GM23338 (cell line): Measurements from ENCODE around the gene ADD3. TPM values are rescaled to one million over a fixed set of nuclear protein-coding genes. Genes with fewer than 3 reads are reported as not detected.

Source experiments
- ATAC-seq: fragments of 200-7000 bp; cut with Tn5 transposase; 3 replicates; pipeline ENCODE4 v1.9.1; 2020
- DNase-seq: peaks from one replicate; pipeline ENCODE4 v3.0.0-alpha.2; 2015; ENCODE audit warnings: low spot score
- H2AFZ ChIP-seq: fragments of 200-600 bp; sonication (generic); 2 replicates; pipeline ENCODE4 v1.8.0; 2016; ENCODE audit warnings: antibody characterized with exemption, mild to moderate bottlenecking, moderate library complexity
- H3F3A ChIP-seq: fragments of 200-600 bp; sonication (generic); replicated peaks from 2 replicates; pipeline ENCODE4 v1.8.0; 2017; ENCODE audit warnings: antibody characterized with exemption, mixed run types, low read depth
- H3K27ac ChIP-seq: fragments of 200-600 bp; sonication (generic); 2 replicates; pipeline ENCODE4 v1.6.1; 2016; ENCODE audit warnings: low read depth
- H3K27me3 ChIP-seq: fragments of 200-600 bp; sonication (generic); 2 replicates; pipeline ENCODE4 v1.8.0; 2016; ENCODE audit warnings: mild to moderate bottlenecking, mixed run types, moderate library complexity; ENCODE audit not compliant: insufficient read depth
- H3K36me3 ChIP-seq: fragments of 200-600 bp; sonication (generic); 2 replicates; pipeline ENCODE4 v1.8.0; 2016; ENCODE audit warnings: mild to moderate bottlenecking; ENCODE audit not compliant: insufficient read depth
- H3K4me1 ChIP-seq: fragments of 200-600 bp; sonication (generic); 2 replicates; pipeline ENCODE4 v1.8.0; 2016; ENCODE audit warnings: mild to moderate bottlenecking, moderate library complexity; ENCODE audit not compliant: insufficient read depth
- H3K4me2 ChIP-seq: fragments of 200-600 bp; sonication (generic); 2 replicates; pipeline ENCODE4 v1.7.1; 2017; ENCODE audit warnings: mixed run types
- H3K4me3 ChIP-seq: fragments of 200-600 bp; sonication (generic); 2 replicates; pipeline ENCODE4 v1.6.1; 2016; ENCODE audit warnings: mixed run types
- H3K79me2 ChIP-seq: fragments of 200-600 bp; sonication (generic); replicated peaks from 2 replicates; pipeline ENCODE4 v1.8.0; 2017; ENCODE audit warnings: mild to moderate bottlenecking; ENCODE audit not compliant: insufficient read depth
- H3K9me2 ChIP-seq: fragments of 200-600 bp; sonication (generic); 2 replicates; pipeline ENCODE4 v1.8.0; 2017; ENCODE audit not compliant: insufficient read depth
- H4K20me1 ChIP-seq: fragments of 200-600 bp; sonication (generic); replicated peaks from 2 replicates; pipeline ENCODE4 v1.8.0; 2017; ENCODE audit warnings: mild to moderate bottlenecking; ENCODE audit not compliant: insufficient read depth
- H3K27ac Mint-ChIP-seq: 2 replicates; pipeline ENCODE4 v1.8.0; 2020; ENCODE audit warnings: inconsistent platforms, mild to moderate bottlenecking, moderate library complexity, mixed read lengths
- H3K27me3 Mint-ChIP-seq: 3 replicates; pipeline ENCODE4 v1.8.0; 2022; ENCODE audit warnings: low read depth, mild to moderate bottlenecking, moderate library complexity, mixed read lengths, inconsistent platforms; ENCODE audit not compliant: insufficient read depth, poor library complexity
- H3K36me3 Mint-ChIP-seq: 3 replicates; pipeline ENCODE4 v1.8.0; 2021; ENCODE audit warnings: low read depth, mild to moderate bottlenecking, inconsistent platforms, moderate library complexity, mixed read lengths
- H3K4me1 Mint-ChIP-seq: 3 replicates; pipeline ENCODE4 v1.8.0; 2020; ENCODE audit warnings: mild to moderate bottlenecking, inconsistent platforms, mixed read lengths
- H3K4me3 Mint-ChIP-seq: 3 replicates; pipeline ENCODE4 v1.8.0; 2021; ENCODE audit warnings: moderate library complexity, mild to moderate bottlenecking, inconsistent platforms, mixed read lengths
- H3K9me3 Mint-ChIP-seq: 3 replicates; pipeline ENCODE4 v1.8.0; 2020; ENCODE audit warnings: moderate library complexity, mild to moderate bottlenecking, inconsistent platforms, mixed read lengths
- EZH2 ChIP-seq: fragments of 200-600 bp; sonication (generic); IDR thresholded peaks from one replicate; pipeline ENCODE4 v1.8.0; 2017; ENCODE audit warnings: antibody characterized with exemption, mild to moderate bottlenecking, low read depth; ENCODE audit not compliant: unreplicated experiment
- EZH2phosphoT487 ChIP-seq: fragments of 200-600 bp; sonication (generic); IDR thresholded peaks from one replicate; pipeline ENCODE4 v1.8.1; 2018; ENCODE audit warnings: antibody characterized with exemption; ENCODE audit not compliant: unreplicated experiment
- JUNB ChIP-seq: IDR thresholded peaks from one replicate; pipeline ENCODE4 v1.6.1; 2016; ENCODE audit warnings: antibody characterized with exemption; ENCODE audit not compliant: unreplicated experiment
- ZNF114 ChIP-seq: fragments of 250-450 bp; sonication (Bioruptor Pico); IDR thresholded peaks from 2 replicates; pipeline ENCODE4 v1.5.0; 2020; ENCODE audit warnings: mild to moderate bottlenecking, moderate library complexity
- ZNF331 ChIP-seq: fragments of 250-450 bp; sonication (Bioruptor Pico); IDR thresholded peaks from 2 replicates; pipeline ENCODE4 v1.5.0; 2020; ENCODE audit warnings: low read depth, mild to moderate bottlenecking, moderate library complexity
- polyA plus RNA-seq: library from polyadenylated mRNA; unstranded; fragments of >200 nt; fragmentation: Nextera tagmentation; extraction: Ambion mirVana; gene quantifications from 2 replicates; pipeline ENCODE4 v1.2.1, GENCODE V29; 2016
- total RNA-seq: library from RNA; depleted of rRNA; stranded (reverse); fragments of >200 nt; shearing (Covaris generic); gene quantifications from 2 replicates; pipeline ENCODE4 v1.2.3, GENCODE V29; 2014
- TF ChIP-seq, protein P1 (sequence below), 2 experiments: fragments of 200-600 bp in 1 of 2; sonication (generic) in 1 of 2; conservative IDR thresholded peaks; 2 replicates each; pipeline versions ENCODE4 v1.5.1 to v1.6.1; 2016 to 2017; ENCODE audit warnings: antibody characterized with exemption in 2 of 2, low read depth in 2 of 2, mild to moderate bottlenecking in 2 of 2, moderate library complexity in 1 of 2
- TF ChIP-seq, protein P2 (sequence below): IDR thresholded peaks from one replicate; pipeline ENCODE4 v1.6.1; 2018; ENCODE audit warnings: antibody characterized with exemption; ENCODE audit not compliant: unreplicated experiment
- TF ChIP-seq, protein P3 (sequence below): IDR thresholded peaks from 2 replicates; pipeline ENCODE4 v1.6.1; 2016; ENCODE audit warnings: antibody characterized with exemption
- TF ChIP-seq, protein P4 (sequence below): fragments of 250-450 bp; sonication (Bioruptor Pico); IDR thresholded peaks from 2 replicates; pipeline ENCODE4 v1.5.0; 2020; ENCODE audit warnings: mild to moderate bottlenecking, moderate library complexity

ADD3 gene
- total and polyA plus RNA-seq, 2 experiments from 2014 or later: 68.5 to 767 TPM

DNA sequence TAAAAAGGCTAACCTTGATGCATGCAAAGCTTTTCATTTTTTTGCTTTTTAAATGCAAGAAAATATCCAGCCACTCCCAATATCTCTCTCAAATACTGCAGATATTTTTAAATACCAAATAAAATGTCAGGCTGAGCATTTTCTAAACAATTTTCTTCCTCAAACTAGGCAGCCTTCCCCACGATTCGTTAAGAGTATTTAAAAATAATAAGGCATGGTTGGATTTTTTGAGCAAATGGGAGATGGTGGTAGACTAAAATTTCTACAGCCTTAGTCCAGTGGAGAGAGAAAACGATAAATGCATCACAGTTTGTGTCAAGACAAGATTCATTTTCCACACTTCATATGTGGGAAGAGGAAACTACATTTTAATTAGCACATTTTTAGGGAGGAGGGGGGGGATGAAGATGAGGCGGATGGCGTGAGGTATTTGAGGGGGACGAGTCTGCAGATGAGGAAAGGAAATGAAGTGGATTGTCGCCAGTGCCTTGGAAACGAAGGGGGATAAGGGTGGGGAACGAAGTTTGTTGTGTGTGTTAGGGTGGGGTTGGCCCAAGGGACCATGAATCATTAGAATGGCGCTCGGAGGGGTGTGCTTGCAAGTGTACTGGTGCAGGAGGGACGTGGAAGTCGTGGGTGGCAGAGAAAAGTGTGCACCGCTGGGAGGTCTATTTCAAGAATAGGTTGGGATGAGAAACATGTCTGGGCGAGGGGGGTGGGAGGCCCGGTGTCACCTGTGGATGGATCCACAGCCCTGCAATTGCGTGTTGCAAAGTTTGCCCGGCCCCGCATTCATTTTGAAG, 1.2 kb upstream of the ADD3 start:
- peaks cover 60% of the 10 kb centered on the region for H3K4me1 ChIP-seq
- no peak overlapping the region; the same call in 1 of the 2 replicates for H3K27ac Mint-ChIP-seq
- 0 out of 2 replicates have a peak, but pooled peaks cover 6% of the 10 kb centered on the region for H4K20me1 ChIP-seq
- peaks cover 31% of the 10 kb centered on the region for H3K79me2 ChIP-seq
- no peak overlapping the region for H3K4me3 Mint-ChIP-seq
- peak overlapping the region; percentile 87 for H3K4me2 ChIP-seq
- no peaks in the 10 kb centered on the region for H3K36me3 Mint-ChIP-seq
- peaks cover 11% of the 10 kb centered on the region for H3K27me3 ChIP-seq
- H3K27ac ChIP-seq: peak overlapping the region; percentile 74; the same call in 1 of the 2 replicates
- ATAC-seq (no peak), DNase-seq (no peak)
- no peaks in the 10 kb centered on the region for H3K9me3 Mint-ChIP-seq
- no peak overlapping the region for H2AFZ ChIP-seq
- H3K9me2 ChIP-seq: no peaks in the 10 kb centered on the region
- H3K4me3 ChIP-seq: peak overlapping the region; percentile 63
- H3K4me1 Mint-ChIP-seq: peaks cover 45% of the 10 kb centered on the region
- TF ChIP-seq, protein P1, sequence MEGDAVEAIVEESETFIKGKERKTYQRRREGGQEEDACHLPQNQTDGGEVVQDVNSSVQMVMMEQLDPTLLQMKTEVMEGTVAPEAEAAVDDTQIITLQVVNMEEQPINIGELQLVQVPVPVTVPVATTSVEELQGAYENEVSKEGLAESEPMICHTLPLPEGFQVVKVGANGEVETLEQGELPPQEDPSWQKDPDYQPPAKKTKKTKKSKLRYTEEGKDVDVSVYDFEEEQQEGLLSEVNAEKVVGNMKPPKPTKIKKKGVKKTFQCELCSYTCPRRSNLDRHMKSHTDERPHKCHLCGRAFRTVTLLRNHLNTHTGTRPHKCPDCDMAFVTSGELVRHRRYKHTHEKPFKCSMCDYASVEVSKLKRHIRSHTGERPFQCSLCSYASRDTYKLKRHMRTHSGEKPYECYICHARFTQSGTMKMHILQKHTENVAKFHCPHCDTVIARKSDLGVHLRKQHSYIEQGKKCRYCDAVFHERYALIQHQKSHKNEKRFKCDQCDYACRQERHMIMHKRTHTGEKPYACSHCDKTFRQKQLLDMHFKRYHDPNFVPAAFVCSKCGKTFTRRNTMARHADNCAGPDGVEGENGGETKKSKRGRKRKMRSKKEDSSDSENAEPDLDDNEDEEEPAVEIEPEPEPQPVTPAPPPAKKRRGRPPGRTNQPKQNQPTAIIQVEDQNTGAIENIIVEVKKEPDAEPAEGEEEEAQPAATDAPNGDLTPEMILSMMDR (conservative IDR thresholded peaks at IDR 0.05; ENCODE audit: low read depth in 2 of 2): no peak
- TF ChIP-seq ZNF114 (CRISPR knock-in tag): no peak
- TF ChIP-seq EZH2: no peak
- TF ChIP-seq, protein P2, sequence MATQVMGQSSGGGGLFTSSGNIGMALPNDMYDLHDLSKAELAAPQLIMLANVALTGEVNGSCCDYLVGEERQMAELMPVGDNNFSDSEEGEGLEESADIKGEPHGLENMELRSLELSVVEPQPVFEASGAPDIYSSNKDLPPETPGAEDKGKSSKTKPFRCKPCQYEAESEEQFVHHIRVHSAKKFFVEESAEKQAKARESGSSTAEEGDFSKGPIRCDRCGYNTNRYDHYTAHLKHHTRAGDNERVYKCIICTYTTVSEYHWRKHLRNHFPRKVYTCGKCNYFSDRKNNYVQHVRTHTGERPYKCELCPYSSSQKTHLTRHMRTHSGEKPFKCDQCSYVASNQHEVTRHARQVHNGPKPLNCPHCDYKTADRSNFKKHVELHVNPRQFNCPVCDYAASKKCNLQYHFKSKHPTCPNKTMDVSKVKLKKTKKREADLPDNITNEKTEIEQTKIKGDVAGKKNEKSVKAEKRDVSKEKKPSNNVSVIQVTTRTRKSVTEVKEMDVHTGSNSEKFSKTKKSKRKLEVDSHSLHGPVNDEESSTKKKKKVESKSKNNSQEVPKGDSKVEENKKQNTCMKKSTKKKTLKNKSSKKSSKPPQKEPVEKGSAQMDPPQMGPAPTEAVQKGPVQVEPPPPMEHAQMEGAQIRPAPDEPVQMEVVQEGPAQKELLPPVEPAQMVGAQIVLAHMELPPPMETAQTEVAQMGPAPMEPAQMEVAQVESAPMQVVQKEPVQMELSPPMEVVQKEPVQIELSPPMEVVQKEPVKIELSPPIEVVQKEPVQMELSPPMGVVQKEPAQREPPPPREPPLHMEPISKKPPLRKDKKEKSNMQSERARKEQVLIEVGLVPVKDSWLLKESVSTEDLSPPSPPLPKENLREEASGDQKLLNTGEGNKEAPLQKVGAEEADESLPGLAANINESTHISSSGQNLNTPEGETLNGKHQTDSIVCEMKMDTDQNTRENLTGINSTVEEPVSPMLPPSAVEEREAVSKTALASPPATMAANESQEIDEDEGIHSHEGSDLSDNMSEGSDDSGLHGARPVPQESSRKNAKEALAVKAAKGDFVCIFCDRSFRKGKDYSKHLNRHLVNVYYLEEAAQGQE: no peak
- TF ChIP-seq, protein P3, sequence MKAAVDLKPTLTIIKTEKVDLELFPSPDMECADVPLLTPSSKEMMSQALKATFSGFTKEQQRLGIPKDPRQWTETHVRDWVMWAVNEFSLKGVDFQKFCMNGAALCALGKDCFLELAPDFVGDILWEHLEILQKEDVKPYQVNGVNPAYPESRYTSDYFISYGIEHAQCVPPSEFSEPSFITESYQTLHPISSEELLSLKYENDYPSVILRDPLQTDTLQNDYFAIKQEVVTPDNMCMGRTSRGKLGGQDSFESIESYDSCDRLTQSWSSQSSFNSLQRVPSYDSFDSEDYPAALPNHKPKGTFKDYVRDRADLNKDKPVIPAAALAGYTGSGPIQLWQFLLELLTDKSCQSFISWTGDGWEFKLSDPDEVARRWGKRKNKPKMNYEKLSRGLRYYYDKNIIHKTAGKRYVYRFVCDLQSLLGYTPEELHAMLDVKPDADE: no peak
- TF ChIP-seq JUNB: no peak
- no peak for TF ChIP-seq ZNF331 (CRISPR knock-in tag)
- TF ChIP-seq EZH2phosphoT487: no peak
- TF ChIP-seq, protein P4, sequence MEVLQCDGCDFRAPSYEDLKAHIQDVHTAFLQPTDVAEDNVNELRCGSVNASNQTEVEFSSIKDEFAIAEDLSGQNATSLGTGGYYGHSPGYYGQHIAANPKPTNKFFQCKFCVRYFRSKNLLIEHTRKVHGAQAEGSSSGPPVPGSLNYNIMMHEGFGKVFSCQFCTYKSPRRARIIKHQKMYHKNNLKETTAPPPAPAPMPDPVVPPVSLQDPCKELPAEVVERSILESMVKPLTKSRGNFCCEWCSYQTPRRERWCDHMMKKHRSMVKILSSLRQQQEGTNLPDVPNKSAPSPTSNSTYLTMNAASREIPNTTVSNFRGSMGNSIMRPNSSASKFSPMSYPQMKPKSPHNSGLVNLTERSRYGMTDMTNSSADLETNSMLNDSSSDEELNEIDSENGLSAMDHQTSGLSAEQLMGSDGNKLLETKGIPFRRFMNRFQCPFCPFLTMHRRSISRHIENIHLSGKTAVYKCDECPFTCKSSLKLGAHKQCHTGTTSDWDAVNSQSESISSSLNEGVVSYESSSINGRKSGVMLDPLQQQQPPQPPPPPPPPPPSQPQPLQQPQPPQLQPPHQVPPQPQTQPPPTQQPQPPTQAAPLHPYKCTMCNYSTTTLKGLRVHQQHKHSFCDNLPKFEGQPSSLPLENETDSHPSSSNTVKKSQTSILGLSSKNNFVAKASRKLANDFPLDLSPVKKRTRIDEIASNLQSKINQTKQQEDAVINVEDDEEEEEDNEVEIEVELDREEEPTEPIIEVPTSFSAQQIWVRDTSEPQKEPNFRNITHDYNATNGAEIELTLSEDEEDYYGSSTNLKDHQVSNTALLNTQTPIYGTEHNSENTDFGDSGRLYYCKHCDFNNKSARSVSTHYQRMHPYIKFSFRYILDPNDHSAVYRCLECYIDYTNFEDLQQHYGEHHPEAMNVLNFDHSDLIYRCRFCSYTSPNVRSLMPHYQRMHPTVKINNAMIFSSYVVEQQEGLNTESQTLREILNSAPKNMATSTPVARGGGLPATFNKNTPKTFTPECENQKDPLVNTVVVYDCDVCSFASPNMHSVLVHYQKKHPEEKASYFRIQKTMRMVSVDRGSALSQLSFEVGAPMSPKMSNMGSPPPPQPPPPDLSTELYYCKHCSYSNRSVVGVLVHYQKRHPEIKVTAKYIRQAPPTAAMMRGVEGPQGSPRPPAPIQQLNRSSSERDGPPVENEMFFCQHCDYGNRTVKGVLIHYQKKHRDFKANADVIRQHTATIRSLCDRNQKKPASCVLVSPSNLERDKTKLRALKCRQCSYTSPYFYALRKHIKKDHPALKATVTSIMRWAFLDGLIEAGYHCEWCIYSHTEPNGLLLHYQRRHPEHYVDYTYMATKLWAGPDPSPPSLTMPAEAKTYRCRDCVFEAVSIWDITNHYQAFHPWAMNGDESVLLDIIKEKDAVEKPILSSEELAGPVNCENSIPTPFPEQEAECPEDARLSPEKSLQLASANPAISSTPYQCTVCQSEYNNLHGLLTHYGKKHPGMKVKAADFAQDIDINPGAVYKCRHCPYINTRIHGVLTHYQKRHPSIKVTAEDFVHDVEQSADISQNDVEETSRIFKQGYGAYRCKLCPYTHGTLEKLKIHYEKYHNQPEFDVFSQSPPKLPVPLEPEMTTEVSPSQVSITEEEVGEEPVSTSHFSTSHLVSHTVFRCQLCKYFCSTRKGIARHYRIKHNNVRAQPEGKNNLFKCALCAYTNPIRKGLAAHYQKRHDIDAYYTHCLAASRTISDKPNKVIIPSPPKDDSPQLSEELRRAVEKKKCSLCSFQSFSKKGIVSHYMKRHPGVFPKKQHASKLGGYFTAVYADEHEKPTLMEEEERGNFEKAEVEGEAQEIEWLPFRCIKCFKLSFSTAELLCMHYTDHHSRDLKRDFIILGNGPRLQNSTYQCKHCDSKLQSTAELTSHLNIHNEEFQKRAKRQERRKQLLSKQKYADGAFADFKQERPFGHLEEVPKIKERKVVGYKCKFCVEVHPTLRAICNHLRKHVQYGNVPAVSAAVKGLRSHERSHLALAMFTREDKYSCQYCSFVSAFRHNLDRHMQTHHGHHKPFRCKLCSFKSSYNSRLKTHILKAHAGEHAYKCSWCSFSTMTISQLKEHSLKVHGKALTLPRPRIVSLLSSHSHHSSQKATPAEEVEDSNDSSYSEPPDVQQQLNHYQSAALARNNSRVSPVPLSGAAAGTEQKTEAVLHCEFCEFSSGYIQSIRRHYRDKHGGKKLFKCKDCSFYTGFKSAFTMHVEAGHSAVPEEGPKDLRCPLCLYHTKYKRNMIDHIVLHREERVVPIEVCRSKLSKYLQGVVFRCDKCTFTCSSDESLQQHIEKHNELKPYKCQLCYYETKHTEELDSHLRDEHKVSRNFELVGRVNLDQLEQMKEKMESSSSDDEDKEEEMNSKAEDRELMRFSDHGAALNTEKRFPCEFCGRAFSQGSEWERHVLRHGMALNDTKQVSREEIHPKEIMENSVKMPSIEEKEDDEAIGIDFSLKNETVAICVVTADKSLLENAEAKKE (CRISPR knock-in tag): no peak
- H3K36me3 ChIP-seq: no peaks in the 10 kb centered on the region
- peaks cover 1% of the 10 kb centered on the region for H3K27me3 Mint-ChIP-seq
- H3F3A ChIP-seq: no peaks in the 10 kb centered on the region
